Parathyroid adenoma (tissue), 2 donors: ENCODE measurements around the gene ZNF503.

Experiments
- H2AFZ ChIP-seq: fragments of 300-600 bp; sonication (generic); one replicate; pipeline ENCODE4 v1.7.0; 2017; ENCODE audit warnings: antibody characterized with exemption, mild to moderate bottlenecking
- H3K27ac ChIP-seq: fragments of 300-600 bp; sonication (generic); one replicate; pipeline ENCODE4 v1.7.0; 2017
- H3K27me3 ChIP-seq: fragments of 300-600 bp; sonication (generic); one replicate; pipeline ENCODE4 v1.7.0; 2017; ENCODE audit warnings: low read length; ENCODE audit not compliant: control insufficient read depth, insufficient read depth
- H3K36me3 ChIP-seq: fragments of 300-600 bp; sonication (generic); one replicate; pipeline ENCODE4 v1.7.0; 2017; ENCODE audit warnings: low read length; ENCODE audit not compliant: control insufficient read depth, insufficient read depth
- H3K4me1 ChIP-seq: fragments of 300-600 bp; sonication (generic); one replicate; pipeline ENCODE4 v1.7.0; 2017; ENCODE audit warnings: control low read depth
- H3K4me2 ChIP-seq: fragments of 300-600 bp; sonication (generic); one replicate; pipeline ENCODE4 v1.7.0; 2017; ENCODE audit warnings: low read length
- H3K4me3 ChIP-seq: fragments of 300-600 bp; sonication (generic); one replicate; pipeline ENCODE4 v1.7.0; 2017; ENCODE audit warnings: low read depth, low read length
- H3K79me2 ChIP-seq: fragments of 300-600 bp; sonication (generic); one replicate; pipeline ENCODE4 v1.7.0; 2017; ENCODE audit warnings: control low read depth
- H3K9ac ChIP-seq: fragments of 300-600 bp; sonication (generic); one replicate; pipeline ENCODE4 v1.7.0; 2017; ENCODE audit warnings: mild to moderate bottlenecking
- H3K9me3 ChIP-seq: fragments of 300-600 bp; sonication (generic); one replicate; pipeline ENCODE4 v1.7.0; 2017; ENCODE audit warnings: low read length; ENCODE audit not compliant: control insufficient read depth
- CTCF ChIP-seq: fragments of 300-600 bp; sonication (generic); IDR thresholded peaks from one replicate; pipeline ENCODE4 v1.7.0; 2017; ENCODE audit warnings: antibody characterized with exemption, mild to moderate bottlenecking
- donor health status: primary hyperparathyroidism.

Gene ZNF503

DNA sequence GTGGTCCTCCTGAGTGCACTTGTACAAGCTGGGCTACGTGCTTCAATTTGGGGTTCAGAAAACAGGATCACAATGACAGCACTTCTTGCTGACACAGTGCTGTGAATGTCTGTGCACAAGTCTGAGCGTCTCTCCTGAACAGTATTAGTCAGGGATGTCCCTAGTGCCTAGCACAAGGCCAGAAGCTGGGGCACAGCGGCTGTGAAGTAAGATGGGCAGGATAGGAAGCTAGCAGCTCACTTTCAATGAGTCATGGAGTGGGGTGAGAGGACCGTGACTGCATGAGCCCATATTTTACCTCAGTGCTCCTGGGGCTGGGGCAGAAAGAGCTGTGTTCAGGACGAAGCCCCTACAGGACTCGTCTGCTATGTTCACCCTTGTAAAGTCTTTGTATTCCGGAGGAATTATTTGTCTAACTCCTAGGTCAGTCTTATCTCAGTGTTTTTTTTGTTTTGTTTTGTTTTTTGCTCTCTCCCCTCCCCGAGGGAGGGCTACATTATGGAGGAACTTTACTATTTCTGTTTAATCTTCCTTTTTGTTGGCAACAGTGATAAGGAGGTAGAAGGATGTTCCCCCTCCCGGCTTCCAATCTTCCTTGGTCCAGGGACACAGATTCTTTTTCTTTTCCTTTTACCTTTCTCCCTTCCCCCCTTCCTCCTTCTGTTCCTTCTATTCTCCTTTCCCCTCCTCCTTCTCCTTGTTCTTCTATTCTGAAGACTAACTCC, 27.0 kb upstream of the ZNF503 start:
- Histone ChIP-seq H3K4me2 (no peak overlapping the region), H2AFZ (no peak overlapping the region), H3K27ac (peak overlapping the region; percentile 22), H3K9ac (no peak overlapping the region), H3K36me3 (no peaks in the 10 kb centered on the region), H3K27me3 (no peaks in the 10 kb centered on the region), H3K79me2 (no peaks in the 10 kb centered on the region), H3K9me3 (no peaks in the 10 kb centered on the region), H3K4me1 (no peaks in the 10 kb centered on the region), H3K4me3 (no peak overlapping the region)
- TF ChIP-seq CTCF: no peak

DNA sequence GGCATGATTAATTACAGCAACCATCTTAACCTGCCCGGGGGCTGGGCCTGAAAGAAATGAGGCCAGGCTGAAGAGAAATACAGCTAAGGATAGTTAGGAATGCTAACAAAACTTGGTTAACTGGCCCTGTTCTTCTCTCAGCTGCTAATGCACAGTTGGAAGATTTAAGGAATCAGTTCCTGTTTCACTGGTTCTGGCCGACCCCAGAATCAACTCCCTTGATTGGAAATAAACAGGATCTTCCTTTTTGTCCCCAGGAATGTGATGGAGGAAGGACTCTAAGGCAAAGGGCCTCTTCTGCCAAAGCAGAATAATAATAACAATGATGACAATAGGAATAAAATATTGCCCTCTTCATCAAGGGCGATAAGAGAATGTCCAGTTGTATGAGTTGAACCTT, 26.4 kb upstream of the ZNF503 start:
- H3K27me3 ChIP-seq: no peaks in the 10 kb centered on the region

DNA sequence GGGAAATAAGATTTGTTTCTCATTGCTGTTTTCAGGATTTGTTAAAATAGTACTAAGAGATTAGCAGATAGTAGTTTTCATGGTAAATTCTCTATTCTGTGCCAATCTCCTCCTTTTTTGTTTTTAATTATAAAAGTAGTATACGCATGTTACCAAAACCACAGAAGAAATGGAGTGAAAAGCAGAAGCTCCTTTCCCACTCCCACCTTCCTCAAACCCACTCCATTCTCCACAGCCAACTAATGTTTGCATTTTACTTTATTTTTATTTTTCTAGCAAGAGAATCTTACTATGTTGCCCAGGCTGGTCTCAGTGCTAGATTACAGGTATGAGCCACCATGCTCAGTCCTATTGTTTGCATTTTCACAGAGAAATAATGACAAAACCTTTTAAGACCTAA, 25.3 kb upstream of the ZNF503 start:
- TF ChIP-seq CTCF: no peak
- Histone ChIP-seq H3K4me1 (no peaks in the 10 kb centered on the region), H2AFZ (no peak overlapping the region), H3K27me3 (no peaks in the 10 kb centered on the region), H3K27ac (no peak overlapping the region), H3K79me2 (no peaks in the 10 kb centered on the region), H3K9me3 (no peaks in the 10 kb centered on the region), H3K36me3 (no peaks in the 10 kb centered on the region), H3K4me3 (no peak overlapping the region), H3K4me2 (no peak overlapping the region), H3K9ac (no peak overlapping the region)

More for the DNA sequence above, 26.4 kb upstream of the ZNF503 start:
- no peak overlapping the region for H3K9ac ChIP-seq
- no peaks in the 10 kb centered on the region for H3K79me2 ChIP-seq
- TF ChIP-seq CTCF: no peak
- no peak overlapping the region for H3K4me3 ChIP-seq
- H3K4me1 ChIP-seq: no peaks in the 10 kb centered on the region
- no peaks in the 10 kb centered on the region for H3K9me3 ChIP-seq
- H2AFZ ChIP-seq: no peak overlapping the region
- no peak overlapping the region for H3K4me2 ChIP-seq
- H3K36me3 ChIP-seq: no peaks in the 10 kb centered on the region
- peak overlapping the region; percentile 22 for H3K27ac ChIP-seq

DNA sequence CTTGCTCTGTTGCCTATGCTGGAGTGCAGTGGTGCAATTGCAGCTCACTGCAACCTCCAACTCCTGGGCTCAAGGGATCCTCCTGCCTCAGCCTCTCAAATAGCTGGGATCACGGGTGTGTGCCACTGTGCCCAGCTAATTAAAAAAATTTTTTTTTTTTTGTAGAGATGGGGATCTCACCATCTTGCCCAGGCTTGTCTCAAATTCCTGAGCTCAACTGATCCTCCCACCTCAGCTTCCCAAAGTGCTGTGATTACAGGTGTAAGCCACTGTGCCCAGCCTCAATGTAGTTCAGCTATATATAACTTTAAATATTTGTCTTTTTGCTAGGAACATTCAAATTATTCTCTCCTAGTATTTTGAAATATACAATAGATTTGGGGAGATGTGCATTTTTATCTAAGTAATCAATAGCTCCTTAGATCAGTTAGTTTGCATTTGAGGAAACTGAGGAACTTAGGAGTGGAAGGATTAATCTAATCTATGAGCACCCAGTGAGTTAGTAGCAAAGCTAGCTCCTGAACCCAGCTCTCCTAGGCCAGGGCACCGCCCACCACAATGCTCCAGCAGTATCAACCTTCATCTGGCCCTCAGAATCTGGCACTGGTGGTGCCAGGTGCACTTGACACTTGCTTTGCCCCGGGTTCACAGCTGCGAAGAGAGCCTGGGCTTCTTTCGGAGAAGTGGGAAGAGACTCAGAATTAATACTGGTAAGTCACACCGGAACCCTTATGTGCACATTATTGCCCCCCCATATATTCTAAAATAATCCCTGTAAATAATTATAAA, 23.9 kb upstream of the ZNF503 start:
- no peak overlapping the region for H2AFZ ChIP-seq
- H3K4me1 ChIP-seq: no peaks in the 10 kb centered on the region
- no peaks in the 10 kb centered on the region for H3K27me3 ChIP-seq
- no peaks in the 10 kb centered on the region for H3K36me3 ChIP-seq
- no peak for TF ChIP-seq CTCF
- no peak overlapping the region for H3K4me3 ChIP-seq
- no peak overlapping the region for H3K27ac ChIP-seq
- H3K4me2 ChIP-seq: no peak overlapping the region
- H3K9me3 ChIP-seq: no peaks in the 10 kb centered on the region
- no peak overlapping the region for H3K9ac ChIP-seq
- H3K79me2 ChIP-seq: no peaks in the 10 kb centered on the region
